PFSK-1 (cell line): Measurements from ENCODE around the gene TAF11L14.

ENCODE experiments used
- FOXP2 ChIP-seq: optimal IDR thresholded peaks from 2 replicates; pipeline ENCODE3; 2011; ENCODE audit warnings: borderline replicate concordance, control low read depth, inconsistent platforms; ENCODE audit not compliant: insufficient read depth; ENCODE audit errors: extremely low read length, extremely low read depth
- POLR2AphosphoS5 ChIP-seq: IDR thresholded peaks from 2 replicates; pipeline ENCODE4 v1.6.1; 2012; ENCODE audit warnings: low read depth, mild to moderate bottlenecking, control low read depth, low read length, moderate library complexity
- SIN3A ChIP-seq: IDR thresholded peaks from 2 replicates; pipeline ENCODE4 v1.6.1; 2012; ENCODE audit warnings: mild to moderate bottlenecking, low read length, moderate library complexity, borderline replicate concordance; ENCODE audit not compliant: insufficient read depth
- TAF1 ChIP-seq: IDR thresholded peaks from 2 replicates; pipeline ENCODE4 v1.6.1; 2012; ENCODE audit warnings: low read length, control low read depth, borderline replicate concordance; ENCODE audit not compliant: insufficient read depth
- TF ChIP-seq, protein P1 (sequence below), 2 experiments: IDR thresholded peaks; 2 replicates each; pipeline versions ENCODE4 v1.6.1 to v1.8.0; 2011 to 2012; ENCODE audit warnings: low read depth in 2 of 2, low read length in 2 of 2, control low read depth in 1 of 2, inconsistent platforms in 1 of 2, mild to moderate bottlenecking in 1 of 2, moderate library complexity in 1 of 2; ENCODE audit not compliant: insufficient read depth in 1 of 2

DNA sequence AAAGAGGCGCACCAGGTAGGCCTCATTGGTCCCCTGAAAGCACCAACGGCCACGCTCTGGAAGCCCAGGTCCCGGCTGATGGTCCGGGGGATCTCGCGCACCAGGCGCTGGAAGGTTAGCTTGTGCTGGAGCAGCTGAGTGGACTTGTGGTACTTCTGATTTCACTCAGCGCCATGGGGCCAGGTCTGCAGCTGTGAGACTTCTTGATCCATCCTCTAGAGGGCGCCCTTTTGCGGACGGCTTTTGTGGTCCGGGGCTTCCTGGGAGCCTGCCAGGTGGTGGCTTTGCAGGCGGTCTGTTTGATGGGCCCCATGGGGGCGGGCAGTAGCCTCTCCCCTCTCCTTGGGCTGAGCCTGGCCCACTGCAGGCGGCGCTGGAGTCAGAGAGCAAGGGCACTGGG is 13.6 kb upstream of the TAF11L14 start:
- TF ChIP-seq TAF1 (no peak), POLR2AphosphoS5 (no peak), SIN3A (no peak), FOXP2 (no peak)
- TF ChIP-seq, protein P1, sequence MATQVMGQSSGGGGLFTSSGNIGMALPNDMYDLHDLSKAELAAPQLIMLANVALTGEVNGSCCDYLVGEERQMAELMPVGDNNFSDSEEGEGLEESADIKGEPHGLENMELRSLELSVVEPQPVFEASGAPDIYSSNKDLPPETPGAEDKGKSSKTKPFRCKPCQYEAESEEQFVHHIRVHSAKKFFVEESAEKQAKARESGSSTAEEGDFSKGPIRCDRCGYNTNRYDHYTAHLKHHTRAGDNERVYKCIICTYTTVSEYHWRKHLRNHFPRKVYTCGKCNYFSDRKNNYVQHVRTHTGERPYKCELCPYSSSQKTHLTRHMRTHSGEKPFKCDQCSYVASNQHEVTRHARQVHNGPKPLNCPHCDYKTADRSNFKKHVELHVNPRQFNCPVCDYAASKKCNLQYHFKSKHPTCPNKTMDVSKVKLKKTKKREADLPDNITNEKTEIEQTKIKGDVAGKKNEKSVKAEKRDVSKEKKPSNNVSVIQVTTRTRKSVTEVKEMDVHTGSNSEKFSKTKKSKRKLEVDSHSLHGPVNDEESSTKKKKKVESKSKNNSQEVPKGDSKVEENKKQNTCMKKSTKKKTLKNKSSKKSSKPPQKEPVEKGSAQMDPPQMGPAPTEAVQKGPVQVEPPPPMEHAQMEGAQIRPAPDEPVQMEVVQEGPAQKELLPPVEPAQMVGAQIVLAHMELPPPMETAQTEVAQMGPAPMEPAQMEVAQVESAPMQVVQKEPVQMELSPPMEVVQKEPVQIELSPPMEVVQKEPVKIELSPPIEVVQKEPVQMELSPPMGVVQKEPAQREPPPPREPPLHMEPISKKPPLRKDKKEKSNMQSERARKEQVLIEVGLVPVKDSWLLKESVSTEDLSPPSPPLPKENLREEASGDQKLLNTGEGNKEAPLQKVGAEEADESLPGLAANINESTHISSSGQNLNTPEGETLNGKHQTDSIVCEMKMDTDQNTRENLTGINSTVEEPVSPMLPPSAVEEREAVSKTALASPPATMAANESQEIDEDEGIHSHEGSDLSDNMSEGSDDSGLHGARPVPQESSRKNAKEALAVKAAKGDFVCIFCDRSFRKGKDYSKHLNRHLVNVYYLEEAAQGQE (IDR thresholded peaks at IDR 0.05; ENCODE audit: insufficient read depth in 1 of 2, low read depth in 2 of 2, low read length in 2 of 2) = no peak
